ENCODE results near the gene COX15.

Gene COX15

GRCh38 chr10:99709480-99710229 is 22.3 kb downstream of the COX15 start:
- TF ChIP-seq CTCF (IDR thresholded peaks at IDR 0.05; ENCODE audit: insufficient read depth, low read length, missing control alignments): no peak
- H3K4me3 ChIP-seq (ENCODE audit: low read depth, low read length): no peak overlapping the region
- ChIA-PET POLR2A (no interaction called here), CTCF (interaction anchor here (1.1 to 8.8 kb wide), 15 partner anchors 8 to 318 kb away, joined by 3 to 204 read pairs (median 12); partner anchors contain the start of gene SLC25A28)
- no peak for DNase-seq (ENCODE audit: low read depth, low spot score)

GRCh38 chr10:99708428-99709012 is 23.4 kb downstream of the COX15 start:
- no peak for TF ChIP-seq CTCF (IDR thresholded peaks at IDR 0.05; ENCODE audit: insufficient read depth, low read length, missing control alignments)
- POLR2A ChIA-PET: no interaction called here
- no peak overlapping the region for H3K4me3 ChIP-seq (ENCODE audit: low read depth, low read length)
- CTCF ChIA-PET: interaction anchor here (0.6 to 8.8 kb wide), 10 partner anchors 6 to 273 kb away, joined by 3 to 204 read pairs (median 26); partner anchors contain the start of gene SLC25A28
- no peak for DNase-seq (ENCODE audit: low read depth, low spot score)

GRCh38 chr10:99700649-99701048 is 31.3 kb downstream of the COX15 start:
- no peak overlapping the region for H3K4me3 ChIP-seq (ENCODE audit: low read depth, low read length)
- no peak for DNase-seq (ENCODE audit: low read depth, low spot score)
- no peak for TF ChIP-seq CTCF (IDR thresholded peaks at IDR 0.05; ENCODE audit: insufficient read depth, low read length, missing control alignments)
- POLR2A ChIA-PET: interaction anchor here (0.6 to 1.5 kb wide), 2 partner anchors 42 to 304 kb away, joined by 3 to 4 read pairs; partner anchors contain the start of gene ENTPD7
- CTCF ChIA-PET: interaction anchor here (0.7 to 4.6 kb wide), 2 partner anchors 11 to 31 kb away, joined by 3 to 38 read pairs; no protein-coding TSS in a partner anchor

- H3K4me3 ChIP-seq (ENCODE audit: low read depth, low read length): no peak overlapping the region
- DNase-seq (ENCODE audit: low read depth, low spot score): no peak
- CTCF ChIA-PET: interaction anchor here (0.6 to 1.2 kb wide), 3 partner anchors 11 to 16 kb away, joined by 3 to 5 read pairs (median 4); no protein-coding TSS in a partner anchor
- POLR2A ChIA-PET: no interaction called here
- no peak for TF ChIP-seq CTCF (IDR thresholded peaks at IDR 0.05; ENCODE audit: insufficient read depth, low read length, missing control alignments)
Observed at GRCh38 chr10:99698504-99699080, 33.3 kb downstream of the COX15 start.

GRCh38 chr10:99695761-99696160 is 36.2 kb downstream of the COX15 start:
- TF ChIP-seq CTCF (IDR thresholded peaks at IDR 0.05; ENCODE audit: insufficient read depth, low read length, missing control alignments): no peak
- POLR2A ChIA-PET: interaction anchor here (1.4 kb wide), 1 partner anchor 37 kb away, joined by 3 read pairs; the partner anchor contains the start of gene ENTPD7
- CTCF ChIA-PET: interaction anchor here (1.2 to 1.8 kb wide), 3 partner anchors 15 to 77 kb away, joined by 4 to 5 read pairs (median 4); no protein-coding TSS in a partner anchor
- no peak overlapping the region for H3K4me3 ChIP-seq (ENCODE audit: low read depth, low read length)
- no peak for DNase-seq (ENCODE audit: low read depth, low spot score)

Measured in AG04449 (cell line).